ENCODE measurements around the gene SYNPO2L.

DNA sequence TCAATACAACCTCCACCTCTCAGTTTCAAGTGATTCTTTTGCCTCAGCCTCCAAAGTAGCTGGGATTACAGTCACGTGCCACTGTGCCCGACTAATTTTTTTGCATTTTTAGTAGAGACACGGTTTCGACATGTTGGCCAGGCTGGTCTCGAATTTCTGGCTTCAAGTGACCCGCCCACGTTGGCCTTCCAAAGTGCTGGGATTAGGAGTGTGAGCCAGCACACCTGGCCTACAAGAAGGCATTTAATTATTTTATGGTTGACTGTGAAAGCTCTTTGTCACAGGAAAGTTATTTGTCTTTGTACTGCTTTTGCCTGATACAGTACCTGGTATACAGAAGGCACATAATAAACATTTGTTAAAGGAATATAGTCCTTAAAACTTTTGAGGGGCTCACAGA lies 27.4 kb downstream of the SYNPO2L start:
- TF ChIP-seq GATA2 (IDR thresholded peaks at IDR 0.05; ENCODE audit: low read depth, low read length) = no peak
- TF ChIP-seq GATA3 (IDR thresholded peaks at IDR 0.05; ENCODE audit: low read depth, low read length) = no peak

Data from SH-SY5Y (cell line).